Hepatocyte (in vitro differentiated cells): Measurements from ENCODE around the gene OGDH.

Experiments used
- CTCF ChIP-seq: fragments of 200-600 bp; sonication (generic); IDR thresholded peaks from 2 replicates; pipeline ENCODE4 v1.5.1; 2016; ENCODE audit warnings: antibody characterized with exemption, mild to moderate bottlenecking; ENCODE audit not compliant: poor library complexity
- EZH2phosphoT487 ChIP-seq: fragments of 200-600 bp; sonication (generic); IDR thresholded peaks from one replicate; pipeline ENCODE4 v1.6.1; 2018; ENCODE audit warnings: antibody characterized with exemption, mild to moderate bottlenecking, low read depth, moderate library complexity; ENCODE audit not compliant: unreplicated experiment, severe bottlenecking

- TF ChIP-seq CTCF: no peak
- no peak for TF ChIP-seq EZH2phosphoT487
These were observed 150.5 kb downstream of the OGDH start for GRCh38 chr7:44756904-44757303.
